SJCRH30 (cell line): ENCODE results near the gene CSF2RB. TPM values are rescaled to one million over a fixed set of nuclear protein-coding genes. Genes with fewer than 3 reads are reported as not detected.

Source experiments
- DNase-seq, 2 experiments: peaks; one replicate each; pipeline ENCODE4 v3.0.0-alpha.2; 2015 to 2020
- H3K27ac ChIP-seq: fragments of 250-450 bp; sonication (Bioruptor Pico); 2 replicates; pipeline ENCODE4 v1.5.1; 2020; ENCODE audit warnings: mild to moderate bottlenecking, moderate library complexity
- H3K27me3 ChIP-seq: fragments of 250-450 bp; sonication (Bioruptor Pico); 2 replicates; pipeline ENCODE4 v1.5.1; 2020; ENCODE audit warnings: mild to moderate bottlenecking, moderate library complexity
- H3K36me3 ChIP-seq: fragments of 250-450 bp; sonication (Bioruptor Pico); 2 replicates; pipeline ENCODE4 v1.5.1; 2020; ENCODE audit warnings: mild to moderate bottlenecking, moderate library complexity
- H3K4me1 ChIP-seq: fragments of 250-450 bp; sonication (Bioruptor Pico); 2 replicates; pipeline ENCODE4 v1.5.1; 2020; ENCODE audit warnings: mild to moderate bottlenecking, moderate library complexity
- H3K4me3 ChIP-seq: fragments of 250-450 bp; sonication (Bioruptor Pico); 2 replicates; pipeline ENCODE4 v1.5.1; 2020; ENCODE audit warnings: mild to moderate bottlenecking, moderate library complexity
- H3K9me3 ChIP-seq: fragments of 250-450 bp; sonication (Bioruptor Pico); replicated peaks from 2 replicates; pipeline ENCODE4 v1.5.1; 2020; ENCODE audit warnings: mild to moderate bottlenecking, moderate library complexity
- total RNA-seq: library from RNA; depleted of rRNA; stranded (reverse); fragments of >200 nt; shearing (Covaris generic); gene quantifications from 2 replicates; pipeline ENCODE4 v1.2.3, GENCODE V29; 2014

Gene CSF2RB
- total RNA-seq, 1 experiment from 2014 or later = not detected

- Histone ChIP-seq H3K4me1 (no peaks in the 10 kb centered on the region), H3K4me3 (no peak overlapping the region), H3K27ac (no peak overlapping the region), H3K27me3 (0 out of 2 replicates have a peak, but pooled peaks cover 5% of the 10 kb centered on the region), H3K36me3 (no peaks in the 10 kb centered on the region), H3K9me3 (no peaks in the 10 kb centered on the region)
- DNase-seq = no peak
These were observed 33.7 kb upstream of the CSF2RB start for GRCh38 chr22:36879775-36880174.

- Histone ChIP-seq H3K4me1 (no peaks in the 10 kb centered on the region), H3K27me3 (0 out of 2 replicates have a peak, but pooled peaks cover 5% of the 10 kb centered on the region), H3K36me3 (no peaks in the 10 kb centered on the region), H3K9me3 (no peaks in the 10 kb centered on the region), H3K4me3 (no peak overlapping the region), H3K27ac (no peak overlapping the region)
- no peak for DNase-seq
These were observed 31.8 kb upstream of the CSF2RB start for GRCh38 chr22:36881504-36882245.

- H3K27me3 ChIP-seq = peaks cover 4% of the 10 kb centered on the region; the same call in 1 of the 2 replicates
- no peaks in the 10 kb centered on the region for H3K4me1 ChIP-seq
- DNase-seq = no peak
- H3K36me3 ChIP-seq = no peaks in the 10 kb centered on the region
- no peak overlapping the region for H3K27ac ChIP-seq
- H3K9me3 ChIP-seq = no peaks in the 10 kb centered on the region
- no peak overlapping the region for H3K4me3 ChIP-seq
These were observed 28.9 kb upstream of the CSF2RB start for GRCh38 chr22:36884349-36885158.

- no peak for DNase-seq
- Histone ChIP-seq H3K4me3 (no peak overlapping the region), H3K4me1 (no peaks in the 10 kb centered on the region), H3K36me3 (no peaks in the 10 kb centered on the region), H3K9me3 (no peaks in the 10 kb centered on the region), H3K27me3 (peaks cover 4% of the 10 kb centered on the region; the same call in 1 of the 2 replicates), H3K27ac (no peak overlapping the region)
These were observed 28.0 kb upstream of the CSF2RB start for GRCh38 chr22:36885474-36885873.

- DNase-seq = no peak
- H3K27me3 ChIP-seq = peaks cover 4% of the 10 kb centered on the region; the same call in 1 of the 2 replicates
- H3K9me3 ChIP-seq = no peaks in the 10 kb centered on the region
- H3K27ac ChIP-seq = no peak overlapping the region
- no peak overlapping the region for H3K4me3 ChIP-seq
- H3K4me1 ChIP-seq = no peaks in the 10 kb centered on the region
- H3K36me3 ChIP-seq = no peaks in the 10 kb centered on the region
These were observed 27.4 kb upstream of the CSF2RB start for GRCh38 chr22:36886016-36886415.

GRCh38 chr22:36887162-36887561, 26.3 kb upstream of the CSF2RB start:
- Histone ChIP-seq H3K4me3 (no peak overlapping the region), H3K4me1 (no peaks in the 10 kb centered on the region), H3K27ac (no peak overlapping the region), H3K9me3 (no peaks in the 10 kb centered on the region), H3K27me3 (peaks cover 4% of the 10 kb centered on the region; the same call in 1 of the 2 replicates), H3K36me3 (no peaks in the 10 kb centered on the region)
- DNase-seq = no peak

GRCh38 chr22:36891646-36892045, 21.8 kb upstream of the CSF2RB start:
- Histone ChIP-seq H3K4me1 (no peaks in the 10 kb centered on the region), H3K27ac (no peak overlapping the region), H3K4me3 (no peak overlapping the region), H3K9me3 (no peaks in the 10 kb centered on the region), H3K27me3 (peaks cover 4% of the 10 kb centered on the region; the same call in 1 of the 2 replicates), H3K36me3 (no peaks in the 10 kb centered on the region)
- DNase-seq = no peak

GRCh38 chr22:36892292-36892691, 21.1 kb upstream of the CSF2RB start:
- H3K27me3 ChIP-seq = peaks cover 3% of the 10 kb centered on the region; the same call in 1 of the 2 replicates
- no peaks in the 10 kb centered on the region for H3K36me3 ChIP-seq
- no peaks in the 10 kb centered on the region for H3K4me1 ChIP-seq
- no peaks in the 10 kb centered on the region for H3K9me3 ChIP-seq
- DNase-seq = no peak
- no peak overlapping the region for H3K4me3 ChIP-seq
- H3K27ac ChIP-seq = no peak overlapping the region

- H3K4me1 ChIP-seq = no peaks in the 10 kb centered on the region
- H3K4me3 ChIP-seq = no peak overlapping the region
- H3K9me3 ChIP-seq = no peaks in the 10 kb centered on the region
- H3K27ac ChIP-seq = no peak overlapping the region
- H3K27me3 ChIP-seq = no peaks in the 10 kb centered on the region
- H3K36me3 ChIP-seq = no peaks in the 10 kb centered on the region
- no peak for DNase-seq
These were observed 20.2 kb upstream of the CSF2RB start for GRCh38 chr22:36893262-36893661.

GRCh38 chr22:36894266-36894665, 19.2 kb upstream of the CSF2RB start:
- Histone ChIP-seq H3K27me3 (no peaks in the 10 kb centered on the region), H3K4me1 (no peaks in the 10 kb centered on the region), H3K9me3 (no peaks in the 10 kb centered on the region), H3K4me3 (no peak overlapping the region), H3K27ac (no peak overlapping the region), H3K36me3 (no peaks in the 10 kb centered on the region)
- DNase-seq = no peak

- DNase-seq = no peak
- Histone ChIP-seq H3K4me3 (no peak overlapping the region), H3K27me3 (no peaks in the 10 kb centered on the region), H3K36me3 (no peaks in the 10 kb centered on the region), H3K9me3 (no peaks in the 10 kb centered on the region), H3K4me1 (no peaks in the 10 kb centered on the region), H3K27ac (no peak overlapping the region)
These were observed 15.8 kb upstream of the CSF2RB start for GRCh38 chr22:36897611-36898010.

GRCh38 chr22:36898690-36899089, 14.7 kb upstream of the CSF2RB start:
- Histone ChIP-seq H3K4me1 (no peaks in the 10 kb centered on the region), H3K27ac (no peak overlapping the region), H3K4me3 (no peak overlapping the region), H3K9me3 (no peaks in the 10 kb centered on the region), H3K27me3 (no peaks in the 10 kb centered on the region), H3K36me3 (no peaks in the 10 kb centered on the region)
- no peak for DNase-seq

- Histone ChIP-seq H3K27ac (no peak overlapping the region), H3K27me3 (no peaks in the 10 kb centered on the region), H3K4me1 (no peaks in the 10 kb centered on the region), H3K4me3 (no peak overlapping the region), H3K9me3 (no peaks in the 10 kb centered on the region), H3K36me3 (no peaks in the 10 kb centered on the region)
- no peak for DNase-seq
These were observed 13.9 kb upstream of the CSF2RB start for GRCh38 chr22:36899498-36899897.

- Histone ChIP-seq H3K4me3 (no peak overlapping the region), H3K27me3 (no peaks in the 10 kb centered on the region), H3K4me1 (no peaks in the 10 kb centered on the region), H3K27ac (no peak overlapping the region), H3K9me3 (no peaks in the 10 kb centered on the region), H3K36me3 (no peaks in the 10 kb centered on the region)
- no peak for DNase-seq
These were observed 13.2 kb upstream of the CSF2RB start for GRCh38 chr22:36900225-36900624.

GRCh38 chr22:36900880-36901279, 12.5 kb upstream of the CSF2RB start:
- H3K4me1 ChIP-seq = no peaks in the 10 kb centered on the region
- no peaks in the 10 kb centered on the region for H3K9me3 ChIP-seq
- no peak overlapping the region for H3K4me3 ChIP-seq
- DNase-seq = no peak
- no peaks in the 10 kb centered on the region for H3K36me3 ChIP-seq
- H3K27ac ChIP-seq = no peak overlapping the region
- H3K27me3 ChIP-seq = no peaks in the 10 kb centered on the region
